SK-N-MC (cell line): ENCODE results near the gene TECPR1.

Experiments
- EZH2 ChIP-seq: fragments of 200-600 bp; sonication (generic); IDR thresholded peaks from one replicate; pipeline ENCODE4 v1.6.1; 2017; ENCODE audit warnings: antibody characterized with exemption
- POLR2AphosphoS5 ChIP-seq: IDR thresholded peaks from 2 replicates; pipeline ENCODE4 v1.6.1; 2012; ENCODE audit warnings: mild to moderate bottlenecking, low read depth, low read length, borderline replicate concordance

DNA sequence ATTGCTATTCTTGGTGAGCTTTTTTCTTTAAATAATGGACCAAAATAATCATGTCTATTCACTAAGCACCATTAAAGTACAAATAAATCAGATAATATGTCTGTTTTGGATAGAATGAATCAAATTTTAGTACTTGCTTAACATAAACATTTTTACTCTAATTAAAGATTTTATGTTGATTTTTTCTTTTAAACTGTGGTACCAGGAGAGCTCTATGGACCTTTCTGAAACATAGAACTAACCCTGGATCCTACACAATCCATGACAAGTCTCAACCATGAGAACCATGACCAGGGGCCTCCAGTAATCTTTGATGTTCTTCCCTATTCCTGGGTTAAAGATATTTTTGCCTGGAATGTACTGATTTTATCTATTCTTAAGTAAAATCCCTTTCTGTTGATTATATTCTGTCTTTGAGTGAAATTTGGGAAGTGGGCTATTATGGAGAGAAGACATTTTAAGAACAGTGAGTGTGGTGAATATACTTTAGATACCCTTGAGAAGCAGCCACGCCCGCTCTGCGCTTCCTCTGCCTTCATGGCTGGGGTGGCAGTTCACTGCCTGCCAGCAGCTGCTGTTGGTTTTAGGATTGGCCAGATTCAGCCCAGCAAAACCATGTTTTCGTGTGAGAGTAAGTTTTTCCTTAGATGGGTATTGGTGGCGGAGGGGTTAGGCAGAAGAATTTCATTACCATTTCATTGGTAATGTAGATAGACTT is 83.0 kb downstream of the TECPR1 start:
- TF ChIP-seq POLR2AphosphoS5, result no peak
- no peak for TF ChIP-seq EZH2
